Anterior cingulate cortex (tissue), 58 donors: ENCODE measurements around the gene NAE1.
"Not testable (repeated sequence)": the region's sequence is repeated elsewhere in the genome, so short reads cannot be mapped to it uniquely, and the experiment has no call there.

Source experiments
- DNase-seq, 58 donors: peaks; one replicate each; lab custom pipeline; 2025; lab: John Stamatoyannopoulos, UW

The NAE1 gene

GRCh38 chr16:66830422-66831404 is at the start of gene NAE1:
NAE1 (minus strand) TSS chr16:66830976; CDS start chr16:66830899, 77 bp downstream.
- DNase-seq, result peak in 56 of 58 donors; percentile 18 to 86 (median 76)

GRCh38 chr16:66878067-66878466 is 47.3 kb upstream of the NAE1 start:
- peak in 6 of 58 donors; percentile 7 to 27 (median 14) for DNase-seq

- no peak for DNase-seq
Observed at GRCh38 chr16:66874079-66874775, 43.5 kb upstream of the NAE1 start.

- no peak for DNase-seq
Observed at GRCh38 chr16:66873685-66874055, 42.9 kb upstream of the NAE1 start.

- DNase-seq, result peak in 57 of 58 donors; percentile 30 to 91 (median 74)
Observed at GRCh38 chr16:66872943-66873684, 42.3 kb upstream of the NAE1 start.

GRCh38 chr16:66872559-66872942 is 41.8 kb upstream of the NAE1 start:
- no peak for DNase-seq

GRCh38 chr16:66871840-66872239 is 41.1 kb upstream of the NAE1 start:
- no peak for DNase-seq

- not testable (repeated sequence) for DNase-seq
Observed at GRCh38 chr16:66871363-66871762, 40.6 kb upstream of the NAE1 start.

GRCh38 chr16:66869424-66869823 is 38.6 kb upstream of the NAE1 start:
- no peak for DNase-seq

GRCh38 chr16:66863707-66864106 is 32.9 kb upstream of the NAE1 start:
- no peak for DNase-seq

- no peak for DNase-seq
Observed at GRCh38 chr16:66862023-66862520, 31.3 kb upstream of the NAE1 start.

GRCh38 chr16:66859397-66860068 is 28.8 kb upstream of the NAE1 start:
- DNase-seq, result no peak

- peak in 3 of 58 donors; percentile 12 to 29 (median 13) for DNase-seq
Observed at GRCh38 chr16:66858740-66859396, 28.1 kb upstream of the NAE1 start.

- DNase-seq, result no peak
Observed at GRCh38 chr16:66857437-66857836, 26.7 kb upstream of the NAE1 start.

- DNase-seq, result no peak
Observed at GRCh38 chr16:66856801-66857200, 26.0 kb upstream of the NAE1 start.

GRCh38 chr16:66856184-66856730 is 25.5 kb upstream of the NAE1 start:
- DNase-seq, result no peak

GRCh38 chr16:66853261-66854139 is 22.7 kb upstream of the NAE1 start:
- DNase-seq, result no peak
